ENCODE data around the gene C18orf63. TPM values are rescaled to one million over a fixed set of nuclear protein-coding genes. Genes with fewer than 3 reads are reported as not detected.

C18orf63 gene
- 0.01 TPM for polyA plus RNA-seq
- long read RNA-seq, donor 1: 0 reads
- long read RNA-seq, donor 2: 0 reads
- long read RNA-seq, donor 3: 0 reads
- long read RNA-seq, donor 4: 0 reads
- long read RNA-seq, donor 5: 0 reads
- long read RNA-seq, donor 6: 0 reads
- long read RNA-seq, donor 7: 0 reads
- long read RNA-seq, donor 8: 0 reads
- long read RNA-seq, donor 9: 0 reads
- long read RNA-seq, donor 10: 0 reads
- long read RNA-seq, donor 11: 0 reads

DNA sequence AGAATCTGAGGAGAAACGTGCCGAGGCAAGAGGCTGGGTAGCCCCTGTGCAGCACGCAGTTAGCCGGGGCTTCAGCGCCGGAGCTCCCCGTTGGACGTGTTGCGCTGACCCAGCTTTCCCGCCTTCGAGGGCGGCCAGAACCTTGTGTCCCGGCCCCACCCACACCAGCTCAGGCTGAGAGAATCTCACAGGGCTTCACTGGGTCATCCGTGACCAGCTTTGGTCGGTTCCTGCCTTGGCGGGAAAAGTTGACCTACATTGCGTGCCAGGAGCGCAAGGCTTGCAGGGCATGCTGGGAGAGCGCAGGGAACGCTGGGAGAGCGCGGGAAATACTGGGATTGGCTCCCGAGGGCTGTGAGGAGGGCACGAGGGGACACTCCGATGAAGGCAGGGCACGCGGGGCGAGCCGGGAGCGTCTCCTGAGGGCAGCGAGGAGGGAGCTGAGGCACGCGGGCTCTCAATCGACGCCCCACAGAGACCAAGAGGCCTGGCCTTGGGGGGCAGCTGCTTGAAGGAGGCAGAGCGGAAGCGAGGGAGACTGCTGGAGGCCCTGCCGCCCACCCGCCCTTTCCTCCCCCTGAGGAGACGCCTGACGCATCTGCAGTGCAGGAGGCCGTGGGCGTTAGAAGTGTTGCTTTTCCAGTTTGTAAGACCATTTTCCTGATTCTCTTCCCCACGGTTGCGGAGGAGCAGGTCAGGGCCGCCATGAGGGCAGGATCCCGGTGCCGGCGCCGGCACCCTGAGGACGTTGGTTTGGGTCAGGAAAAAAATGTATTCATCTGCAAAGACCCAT, at the start of gene C18orf63:
TSS of gene C18orf63 (plus strand) at position 376 of the 793 bp plus-strand sequence. CDS start 2,027 bp downstream, outside the sequence.
- no CpG with 5 or more reads among the region's 51 CpGs for WGBS (ENCODE audit: insufficient coverage, low lambda C conversion rate)
- no peak for DNase-seq
- no peaks in the 10 kb centered on the region for H3K36me3 ChIP-seq (ENCODE audit: control insufficient read depth, insufficient read depth, low read length)
- H3K4me3 ChIP-seq (ENCODE audit: low read length): no peak within 1 kb of the TSS
- H3K9me3 ChIP-seq (ENCODE audit: control insufficient read depth, low read depth, low read length): peaks cover 10% of the 10 kb centered on the region
- H3K4me1 ChIP-seq (ENCODE audit: control insufficient read depth, insufficient read depth, low read length): no peaks in the 10 kb centered on the region
- H3K27me3 ChIP-seq (ENCODE audit: control insufficient read depth, insufficient read depth, low read length): no peaks in the 10 kb centered on the region
- H3K27ac ChIP-seq (ENCODE audit: low read length): no peak within 1 kb of the TSS

DNA sequence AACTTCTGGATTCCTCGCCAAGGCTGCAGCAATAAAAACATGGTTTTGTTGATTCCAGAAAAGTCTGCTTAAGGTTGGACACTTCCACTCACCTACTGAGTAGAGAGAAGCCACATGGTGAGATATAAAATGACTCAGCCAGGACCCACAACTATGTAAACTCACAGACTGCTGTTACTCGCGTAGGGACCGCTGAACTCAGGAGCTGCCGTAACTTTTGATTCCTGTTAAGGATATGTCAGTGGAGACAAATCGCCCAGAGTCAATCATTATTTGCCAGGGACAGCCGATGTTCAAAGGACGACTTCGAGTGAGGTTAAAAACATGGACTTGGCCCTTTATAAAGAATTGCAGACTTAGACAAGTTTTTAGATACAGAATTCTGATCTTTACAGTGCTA, 49.5 kb upstream of the C18orf63 start:
- Histone ChIP-seq H3K9me3 (ENCODE audit: control insufficient read depth, low read depth, low read length) (no peaks in the 10 kb centered on the region), H3K27me3 (ENCODE audit: control insufficient read depth, insufficient read depth, low read length) (no peaks in the 10 kb centered on the region), H3K4me3 (ENCODE audit: low read length) (no peak overlapping the region), H3K4me1 (ENCODE audit: control insufficient read depth, insufficient read depth, low read length) (peaks cover 28% of the 10 kb centered on the region), H3K36me3 (ENCODE audit: control insufficient read depth, insufficient read depth, low read length) (peaks cover 11% of the 10 kb centered on the region), H3K27ac (ENCODE audit: low read length) (peak overlapping the region; percentile 59)
- WGBS (ENCODE audit: insufficient coverage, low lambda C conversion rate): 20% methylated on average over 1 of the region's 9 CpGs
- DNase-seq: peak; percentile 72 to 86

DNA sequence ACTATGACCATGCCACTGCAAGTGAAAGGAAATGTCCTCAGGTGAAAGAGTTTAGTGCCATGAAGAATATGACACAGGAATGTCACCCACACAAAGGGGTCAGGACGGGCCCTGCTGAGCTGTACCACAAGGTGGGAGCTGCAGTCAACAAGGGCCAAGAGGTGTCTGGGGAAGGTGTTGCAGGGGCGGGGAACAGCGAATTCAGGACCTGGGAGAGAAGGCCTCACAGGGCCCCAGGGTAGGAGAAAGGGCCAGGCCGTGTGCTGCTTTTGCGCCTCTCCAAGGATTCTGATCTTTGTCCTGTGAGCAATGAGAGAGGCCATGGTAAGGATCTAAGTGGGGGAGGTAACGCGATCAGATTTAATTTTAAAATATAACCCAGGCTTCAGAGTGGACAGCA, 47.5 kb upstream of the C18orf63 start:
- peak in 1 of 2 donors; percentile 68 for DNase-seq
- Histone ChIP-seq H3K9me3 (ENCODE audit: control insufficient read depth, low read depth, low read length) (no peaks in the 10 kb centered on the region), H3K36me3 (ENCODE audit: control insufficient read depth, insufficient read depth, low read length) (peaks cover 3% of the 10 kb centered on the region), H3K4me3 (ENCODE audit: low read length) (no peak overlapping the region), H3K27me3 (ENCODE audit: control insufficient read depth, insufficient read depth, low read length) (no peaks in the 10 kb centered on the region), H3K27ac (ENCODE audit: low read length) (peak overlapping the region; percentile 37), H3K4me1 (ENCODE audit: control insufficient read depth, insufficient read depth, low read length) (peaks cover 28% of the 10 kb centered on the region)
- no CpG with 5 or more reads among the region's 7 CpGs for WGBS (ENCODE audit: insufficient coverage, low lambda C conversion rate)

DNA sequence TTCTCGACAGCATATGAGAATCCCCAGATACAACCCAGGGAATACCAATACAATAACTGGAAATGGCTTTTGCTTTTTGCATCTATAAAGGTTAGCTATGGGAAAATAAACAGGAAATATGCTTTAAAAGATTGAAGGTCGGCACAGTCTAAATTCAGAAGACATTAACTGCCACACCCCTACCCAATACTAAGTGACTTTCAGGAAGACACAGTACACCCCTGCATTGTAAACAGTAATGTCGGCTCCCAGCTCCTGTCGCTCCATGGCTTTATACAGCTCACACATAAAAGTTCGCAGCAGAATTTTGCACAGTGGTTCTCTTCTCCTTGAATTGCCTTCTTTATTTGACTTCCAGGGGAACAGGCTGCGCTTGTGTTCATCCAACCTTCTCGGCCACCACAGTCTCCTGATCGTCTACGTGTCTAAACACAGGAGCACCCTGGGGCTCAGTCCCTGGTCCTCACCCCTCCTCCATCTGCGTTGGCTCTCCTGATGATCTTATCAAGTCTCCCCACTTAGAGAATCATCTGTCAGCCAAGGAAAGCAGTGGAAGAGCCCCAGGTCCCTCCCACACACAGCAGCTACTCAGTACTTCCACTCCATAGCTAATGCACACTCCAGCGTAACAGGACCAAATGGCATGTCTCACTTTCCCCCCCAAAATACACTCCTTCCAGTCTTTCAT, 46.6 kb upstream of the C18orf63 start:
- Histone ChIP-seq H3K4me1 (ENCODE audit: control insufficient read depth, insufficient read depth, low read length) (peaks cover 28% of the 10 kb centered on the region), H3K27ac (ENCODE audit: low read length) (peak overlapping the region; percentile 37)

DNA sequence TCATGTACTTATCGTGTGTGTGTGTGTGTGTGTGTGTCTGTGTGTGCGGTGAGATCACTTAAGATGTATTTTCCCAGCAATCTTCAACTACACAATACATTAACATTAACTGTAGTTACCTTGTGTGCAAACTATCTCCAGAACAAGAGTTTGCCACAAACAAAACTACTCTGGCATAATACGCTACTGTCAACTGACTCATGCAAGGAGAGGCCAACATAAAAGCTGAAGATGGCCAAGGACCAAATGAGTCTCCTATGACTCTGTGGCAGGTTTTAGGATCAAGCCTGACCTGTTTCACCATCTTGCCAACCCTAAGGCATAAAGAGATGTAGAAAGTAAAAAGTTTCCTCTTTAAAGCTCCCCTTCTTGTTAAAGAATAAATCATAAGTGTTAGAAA, 44.0 kb upstream of the C18orf63 start:
- no peaks in the 10 kb centered on the region for H3K27me3 ChIP-seq (ENCODE audit: control insufficient read depth, insufficient read depth, low read length)
- peaks cover 2% of the 10 kb centered on the region for H3K36me3 ChIP-seq (ENCODE audit: control insufficient read depth, insufficient read depth, low read length)
- no peak overlapping the region for H3K27ac ChIP-seq (ENCODE audit: low read length)
- no peak overlapping the region for H3K4me3 ChIP-seq (ENCODE audit: low read length)
- DNase-seq: no peak
- no peaks in the 10 kb centered on the region for H3K9me3 ChIP-seq (ENCODE audit: control insufficient read depth, low read depth, low read length)
- H3K4me1 ChIP-seq (ENCODE audit: control insufficient read depth, insufficient read depth, low read length): peaks cover 20% of the 10 kb centered on the region
- no CpG with 5 or more reads among the region's 3 CpGs for WGBS (ENCODE audit: insufficient coverage, low lambda C conversion rate)

More for the DNA sequence above, 46.6 kb upstream of the C18orf63 start:
- H3K36me3 ChIP-seq (ENCODE audit: control insufficient read depth, insufficient read depth, low read length): peaks cover 2% of the 10 kb centered on the region
- H3K27me3 ChIP-seq (ENCODE audit: control insufficient read depth, insufficient read depth, low read length): no peaks in the 10 kb centered on the region
- DNase-seq: no peak
- WGBS (ENCODE audit: insufficient coverage, low lambda C conversion rate): 50% methylated on average over 1 of the region's 11 CpGs
- no peaks in the 10 kb centered on the region for H3K9me3 ChIP-seq (ENCODE audit: control insufficient read depth, low read depth, low read length)
- H3K4me3 ChIP-seq (ENCODE audit: low read length): no peak overlapping the region

DNA sequence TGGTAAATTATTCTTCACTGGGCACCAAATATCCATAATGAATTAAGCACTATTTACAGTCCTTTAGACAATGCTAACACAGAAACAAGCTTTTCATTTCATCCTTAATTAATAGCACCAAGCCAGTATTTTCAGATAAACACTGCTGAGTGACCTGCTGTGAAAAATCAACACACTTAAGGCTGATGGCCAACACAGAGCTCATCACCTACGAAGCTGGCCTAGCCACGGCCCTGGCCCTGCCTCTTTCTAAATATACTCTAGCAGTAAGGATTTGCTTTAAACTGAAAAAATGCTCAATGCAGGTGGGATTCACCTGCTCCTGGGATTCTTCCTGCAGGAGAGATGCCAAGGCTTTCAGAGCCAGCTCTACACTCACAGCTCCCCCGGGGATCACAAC, 42.2 kb upstream of the C18orf63 start:
- no peak overlapping the region for H3K27ac ChIP-seq (ENCODE audit: low read length)
- DNase-seq: no peak
- H3K36me3 ChIP-seq (ENCODE audit: control insufficient read depth, insufficient read depth, low read length): peaks cover 7% of the 10 kb centered on the region
- no peak overlapping the region for H3K4me3 ChIP-seq (ENCODE audit: low read length)
- H3K27me3 ChIP-seq (ENCODE audit: control insufficient read depth, insufficient read depth, low read length): no peaks in the 10 kb centered on the region
- no CpG with 5 or more reads among the region's 3 CpGs for WGBS (ENCODE audit: insufficient coverage, low lambda C conversion rate)
- H3K9me3 ChIP-seq (ENCODE audit: control insufficient read depth, low read depth, low read length): no peaks in the 10 kb centered on the region
- H3K4me1 ChIP-seq (ENCODE audit: control insufficient read depth, insufficient read depth, low read length): peaks cover 20% of the 10 kb centered on the region

DNA sequence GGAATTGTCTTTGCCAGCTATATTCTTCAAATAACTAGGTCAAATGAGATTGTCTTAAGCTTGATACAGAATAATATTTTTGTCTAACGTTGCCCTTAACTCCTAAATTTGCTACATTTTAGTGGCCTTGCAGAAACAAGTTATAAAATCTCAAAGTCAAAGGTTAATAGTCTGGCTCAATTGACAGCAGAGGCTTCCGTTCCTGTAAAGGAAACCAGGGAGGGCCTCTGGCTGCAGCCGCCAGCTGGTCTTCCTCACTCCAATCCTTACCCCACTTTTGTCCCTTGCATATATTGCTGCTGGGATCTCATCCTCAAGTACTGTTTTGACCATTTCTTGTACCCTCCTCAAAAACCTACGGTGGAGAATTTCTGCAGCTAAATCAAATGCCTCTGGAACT, 40.9 kb upstream of the C18orf63 start:
- Histone ChIP-seq H3K9me3 (ENCODE audit: control insufficient read depth, low read depth, low read length) (no peaks in the 10 kb centered on the region), H3K4me3 (ENCODE audit: low read length) (no peak overlapping the region), H3K36me3 (ENCODE audit: control insufficient read depth, insufficient read depth, low read length) (peaks cover 7% of the 10 kb centered on the region), H3K4me1 (ENCODE audit: control insufficient read depth, insufficient read depth, low read length) (peaks cover 15% of the 10 kb centered on the region), H3K27me3 (ENCODE audit: control insufficient read depth, insufficient read depth, low read length) (no peaks in the 10 kb centered on the region), H3K27ac (ENCODE audit: low read length) (no peak overlapping the region)
- 50% methylated on average over 1 of the region's 4 CpGs for WGBS (ENCODE audit: insufficient coverage, low lambda C conversion rate)
- no peak for DNase-seq

DNA sequence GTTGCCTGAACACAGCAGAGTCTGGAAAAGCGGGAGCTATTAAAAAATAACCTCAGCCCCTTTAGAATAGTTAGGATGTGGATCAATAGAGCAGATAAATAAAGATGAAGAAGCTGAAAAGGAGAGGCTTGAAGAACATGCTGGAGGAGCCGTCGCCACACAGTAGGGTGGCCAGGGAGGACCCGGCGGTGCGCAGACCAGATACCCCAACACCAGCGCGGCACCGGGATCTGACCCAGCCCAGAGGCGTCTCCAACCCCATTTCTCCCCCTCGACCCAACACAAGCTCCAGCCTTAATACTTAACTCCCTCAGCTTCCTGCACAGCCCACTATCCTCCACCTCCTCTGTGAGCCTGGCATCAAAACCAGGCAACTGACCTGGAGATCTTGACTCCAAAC, 39.9 kb upstream of the C18orf63 start:
- peaks cover 7% of the 10 kb centered on the region for H3K36me3 ChIP-seq (ENCODE audit: control insufficient read depth, insufficient read depth, low read length)
- H3K4me1 ChIP-seq (ENCODE audit: control insufficient read depth, insufficient read depth, low read length): peaks cover 15% of the 10 kb centered on the region
- H3K9me3 ChIP-seq (ENCODE audit: control insufficient read depth, low read depth, low read length): no peaks in the 10 kb centered on the region
- DNase-seq: no peak
- WGBS (ENCODE audit: insufficient coverage, low lambda C conversion rate): no CpG with 5 or more reads among the region's 11 CpGs
- H3K4me3 ChIP-seq (ENCODE audit: low read length): no peak overlapping the region
- no peak overlapping the region for H3K27ac ChIP-seq (ENCODE audit: low read length)
- H3K27me3 ChIP-seq (ENCODE audit: control insufficient read depth, insufficient read depth, low read length): no peaks in the 10 kb centered on the region

DNA sequence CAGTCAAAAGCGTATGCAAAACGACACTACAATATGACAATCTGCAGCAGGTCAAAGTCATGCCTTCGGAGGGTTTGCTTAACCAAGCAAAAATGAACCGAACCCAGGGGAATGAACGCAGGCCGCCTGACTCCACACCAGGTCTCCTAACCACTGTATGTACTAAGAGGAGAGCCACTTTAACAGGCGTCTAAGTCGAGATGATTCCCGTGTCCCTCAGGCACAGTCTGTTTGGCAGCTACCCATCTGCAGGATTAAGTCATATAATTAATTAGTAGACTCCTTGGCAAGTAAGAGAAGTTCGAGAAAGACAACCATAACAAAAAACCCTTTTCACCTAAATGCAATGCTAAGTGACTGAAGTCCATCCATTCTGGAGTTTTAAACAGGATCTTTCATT, 39.0 kb upstream of the C18orf63 start:
- Histone ChIP-seq H3K4me1 (ENCODE audit: control insufficient read depth, insufficient read depth, low read length) (peaks cover 22% of the 10 kb centered on the region), H3K36me3 (ENCODE audit: control insufficient read depth, insufficient read depth, low read length) (peaks cover 7% of the 10 kb centered on the region), H3K27ac (ENCODE audit: low read length) (no peak overlapping the region), H3K4me3 (ENCODE audit: low read length) (no peak overlapping the region), H3K9me3 (ENCODE audit: control insufficient read depth, low read depth, low read length) (no peaks in the 10 kb centered on the region), H3K27me3 (ENCODE audit: control insufficient read depth, insufficient read depth, low read length) (no peaks in the 10 kb centered on the region)
- DNase-seq: peak in 1 of 2 donors; percentile 26
- no CpG with 5 or more reads among the region's 10 CpGs for WGBS (ENCODE audit: insufficient coverage, low lambda C conversion rate)

DNA sequence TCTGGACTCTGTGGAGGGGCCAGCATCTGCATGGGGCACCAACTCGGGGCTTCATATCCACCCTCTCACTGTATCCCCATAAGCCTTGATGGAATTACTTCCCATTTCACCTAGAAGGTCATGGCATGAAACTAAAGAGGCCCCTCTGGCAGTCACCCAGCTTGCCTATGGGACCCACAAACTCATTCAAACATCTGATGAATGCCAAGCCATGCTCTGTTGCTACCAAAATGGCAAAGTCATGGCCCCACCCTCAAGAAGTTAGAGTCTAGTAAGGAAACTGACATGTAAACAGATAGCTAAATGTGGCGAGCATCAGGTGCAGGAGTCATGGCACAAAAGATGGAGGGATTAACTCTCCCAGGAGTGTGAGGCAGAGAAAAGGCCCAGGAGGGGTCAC, 38.3 kb upstream of the C18orf63 start:
- H3K36me3 ChIP-seq (ENCODE audit: control insufficient read depth, insufficient read depth, low read length): peaks cover 7% of the 10 kb centered on the region
- 83% methylated on average over 1 of the region's 2 CpGs for WGBS (ENCODE audit: insufficient coverage, low lambda C conversion rate)
- no peaks in the 10 kb centered on the region for H3K9me3 ChIP-seq (ENCODE audit: control insufficient read depth, low read depth, low read length)
- no peaks in the 10 kb centered on the region for H3K27me3 ChIP-seq (ENCODE audit: control insufficient read depth, insufficient read depth, low read length)
- no peak for DNase-seq
- H3K4me1 ChIP-seq (ENCODE audit: control insufficient read depth, insufficient read depth, low read length): peaks cover 29% of the 10 kb centered on the region
- H3K27ac ChIP-seq (ENCODE audit: low read length): peak overlapping the region; percentile 68
- no peak overlapping the region for H3K4me3 ChIP-seq (ENCODE audit: low read length)
